Activated naive CD8-positive, alpha-beta T cell treated with anti-CD3 and anti-CD28 coated beads, Interleukin-2, amount 10 ng/mL, durations not matched to agents 7 days and 5 days (primary cell): ENCODE measurements around the gene APOA4. TPM values are rescaled to one million over a fixed set of nuclear protein-coding genes. Genes with fewer than 3 reads are reported as not detected.
"Not testable (repeated sequence)": the region's sequence is repeated elsewhere in the genome, so short reads cannot be mapped to it uniquely, and the experiment has no call there.

Experiments
- ATAC-seq: fragments of 150-1000 bp; cut with Tn5 transposase; one replicate; pipeline ENCODE4 v1.10.0; 2021; ENCODE audit warnings: low read depth, moderate library complexity
- POLR2A ChIA-PET: fragments of 350-600 bp; sonication (Branson Sonifier 250); formaldehyde crosslinking; loops from one replicate; lab custom pipeline; 2021; ENCODE audit warnings: antibody characterized with exemption; lab: Charles Lee
- DNase-seq: peaks from one replicate; pipeline ENCODE4 v3.0.0; 2021
- H3K27ac Mint-ChIP-seq: one replicate; pipeline ENCODE4 v1.8.0; 2022; ENCODE audit warnings: mild to moderate bottlenecking, mixed read lengths
- H3K27me3 Mint-ChIP-seq: one replicate; pipeline ENCODE4 v1.8.0; 2022; ENCODE audit warnings: mild to moderate bottlenecking, moderate library complexity, mixed read lengths
- H3K36me3 Mint-ChIP-seq: one replicate; pipeline ENCODE4 v1.8.0; 2021; ENCODE audit warnings: mild to moderate bottlenecking, mixed read lengths
- H3K4me1 Mint-ChIP-seq: one replicate; pipeline ENCODE4 v1.8.0; 2021; ENCODE audit warnings: mixed read lengths
- H3K4me3 Mint-ChIP-seq: one replicate; pipeline ENCODE4 v1.8.0; 2022; ENCODE audit warnings: mild to moderate bottlenecking, moderate library complexity, mixed read lengths
- H3K9me3 Mint-ChIP-seq: one replicate; pipeline ENCODE4 v1.8.0; 2021; ENCODE audit warnings: mixed read lengths
- total RNA-seq, 2 experiments: library from RNA; stranded (reverse); gene quantifications; one replicate each; pipeline ENCODE4 v1.2.3, GENCODE V29; 2021

Gene APOA4
- total RNA-seq, 2 experiments from 2014 or later = not detected

DNA sequence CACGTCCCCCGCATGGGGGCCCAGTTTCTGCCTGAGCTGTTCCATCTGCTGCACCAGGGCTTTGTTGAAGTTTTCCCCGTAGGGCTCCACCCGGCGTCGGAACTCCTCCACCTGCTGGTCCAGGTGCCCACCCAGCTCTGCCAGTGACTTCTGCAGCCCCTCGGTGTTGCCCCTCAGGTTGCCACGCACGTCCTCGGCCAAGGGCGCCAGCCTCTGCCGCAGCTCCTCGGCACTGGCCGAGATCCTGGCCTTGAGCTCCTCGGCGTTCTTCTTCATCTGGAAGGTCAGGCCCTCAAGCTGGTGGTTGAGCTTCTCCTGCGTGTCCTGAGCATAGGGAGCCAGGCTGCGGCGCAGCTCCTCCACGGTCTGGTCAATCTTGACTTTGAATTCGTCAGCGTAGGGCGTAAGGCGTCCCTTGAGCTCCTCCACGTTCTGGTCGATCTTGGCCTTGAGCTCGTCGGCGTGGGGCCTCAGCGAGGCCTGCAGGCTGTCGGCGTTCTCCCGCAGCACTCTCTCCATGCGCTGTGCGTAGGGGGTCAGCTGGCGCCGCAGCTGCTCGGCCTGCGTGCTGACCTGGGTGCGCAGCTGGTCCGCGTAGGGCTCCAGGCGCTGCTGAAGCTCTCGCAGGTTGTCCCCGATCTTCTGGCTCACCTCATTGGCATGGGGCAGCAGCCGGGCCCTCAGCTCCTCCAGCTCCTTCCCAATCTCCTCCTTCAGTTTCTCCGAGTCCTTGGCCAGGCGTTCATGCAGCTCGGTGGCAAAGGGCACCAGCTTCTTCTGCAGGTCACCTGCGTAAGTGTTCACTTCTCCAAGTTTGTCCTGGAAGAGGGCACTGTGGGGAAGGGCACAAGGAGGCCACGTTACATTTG is 1.8 kb downstream of the APOA4 start:
- POLR2A ChIA-PET = interaction anchor here (1.4 kb wide), 1 partner anchor 34 kb away, joined by 3 read pairs; the partner anchor contains the start of gene ZPR1
- no peaks in the 10 kb centered on the region for H3K9me3 Mint-ChIP-seq

DNA sequence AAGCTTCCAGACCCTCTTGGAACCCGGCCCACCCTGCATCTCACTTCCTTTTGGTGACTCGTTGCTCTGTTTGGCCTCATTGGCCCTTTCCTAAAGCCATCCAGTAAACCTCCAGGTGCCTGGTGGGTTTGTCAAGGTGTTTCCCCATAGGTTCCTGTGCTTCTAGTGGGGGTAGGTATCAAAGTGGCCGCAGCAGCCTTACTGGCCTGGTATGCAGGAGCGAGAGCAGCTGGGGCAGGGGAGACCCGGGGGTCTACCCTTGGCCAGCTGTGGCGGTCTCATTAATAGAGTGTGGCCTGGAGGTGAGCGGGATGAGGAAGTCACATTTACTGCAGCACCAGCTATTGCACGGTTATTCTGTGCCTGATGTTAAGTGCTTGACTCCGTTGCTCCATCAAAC is 4.1 kb downstream of the APOA4 start:
- DNase-seq (no peak), ATAC-seq (no peak)
- H3K9me3 Mint-ChIP-seq = no peaks in the 10 kb centered on the region
- no peak overlapping the region for H3K27ac Mint-ChIP-seq
- H3K4me3 Mint-ChIP-seq = no peak overlapping the region
- no peaks in the 10 kb centered on the region for H3K36me3 Mint-ChIP-seq
- no peaks in the 10 kb centered on the region for H3K4me1 Mint-ChIP-seq
- H3K27me3 Mint-ChIP-seq = no peaks in the 10 kb centered on the region
- POLR2A ChIA-PET = no interaction called here

More for the DNA sequence above, 1.8 kb downstream of the APOA4 start:
- no peak overlapping the region for H3K27ac Mint-ChIP-seq
- DNase-seq = no peak
- peaks cover 2% of the 10 kb centered on the region for H3K27me3 Mint-ChIP-seq
- no peaks in the 10 kb centered on the region for H3K36me3 Mint-ChIP-seq
- ATAC-seq = no peak
- no peaks in the 10 kb centered on the region for H3K4me1 Mint-ChIP-seq
- H3K4me3 Mint-ChIP-seq = no peak overlapping the region

DNA sequence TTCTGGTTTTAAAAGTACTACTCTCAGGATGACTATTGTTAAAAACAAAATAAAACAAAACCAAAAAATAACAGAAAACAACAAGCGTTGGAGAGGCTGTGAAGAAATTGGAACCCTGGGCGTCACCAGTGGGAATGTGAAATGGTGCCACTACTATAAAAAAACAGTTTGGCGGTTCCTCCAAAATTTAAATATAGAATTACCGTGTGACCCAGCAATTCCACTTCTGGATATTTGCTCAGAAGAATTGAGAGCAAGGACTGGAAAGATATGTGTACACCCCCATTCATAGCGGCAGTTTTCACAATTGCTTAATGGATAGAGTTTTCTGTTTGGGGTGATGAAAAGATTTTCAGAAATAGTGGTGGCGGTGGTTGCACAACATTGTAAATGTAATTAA is 8.6 kb downstream of the APOA4 start:
- no peak for ATAC-seq
- Mint-ChIP-seq H3K9me3 (no peaks in the 10 kb centered on the region), H3K4me3 (no peak overlapping the region), H3K36me3 (no peaks in the 10 kb centered on the region), H3K4me1 (no peaks in the 10 kb centered on the region), H3K27ac (no peak overlapping the region), H3K27me3 (peaks cover 6% of the 10 kb centered on the region)
- no peak for DNase-seq
- POLR2A ChIA-PET = interaction anchor here (0.7 kb wide), 1 partner anchor 22 kb away, joined by 3 read pairs; no protein-coding TSS in a partner anchor

- H3K27me3 Mint-ChIP-seq = peaks cover 6% of the 10 kb centered on the region
- H3K4me1 Mint-ChIP-seq = no peaks in the 10 kb centered on the region
- no peak overlapping the region for H3K4me3 Mint-ChIP-seq
- no peaks in the 10 kb centered on the region for H3K36me3 Mint-ChIP-seq
- POLR2A ChIA-PET = interaction anchor here (0.7 to 1.2 kb wide), 3 partner anchors 19 to 22 kb away, joined by 3 to 4 read pairs (median 3); no protein-coding TSS in a partner anchor
- H3K27ac Mint-ChIP-seq = no peak overlapping the region
- DNase-seq (no peak), ATAC-seq (no peak)
- H3K9me3 Mint-ChIP-seq = no peaks in the 10 kb centered on the region
These were observed 9.2 kb downstream of the APOA4 start for GRCh38 chr11:116813781-116814471.

- ATAC-seq = no peak
- no peaks in the 10 kb centered on the region for H3K4me1 Mint-ChIP-seq
These were observed 9.9 kb downstream of the APOA4 start for GRCh38 chr11:116813170-116813569.

GRCh38 chr11:116812109-116812508 is 11.0 kb downstream of the APOA4 start:
- POLR2A ChIA-PET = no interaction called here
- Mint-ChIP-seq H3K4me1 (no peaks in the 10 kb centered on the region), H3K4me3 (no peak overlapping the region), H3K27me3 (peaks cover 8% of the 10 kb centered on the region), H3K36me3 (no peaks in the 10 kb centered on the region), H3K9me3 (no peaks in the 10 kb centered on the region), H3K27ac (no peak overlapping the region)
- DNase-seq (no peak), ATAC-seq (no peak)

More at GRCh38 chr11:116813170-116813569, 9.9 kb downstream of the APOA4 start:
- Mint-ChIP-seq H3K4me3 (no peak overlapping the region), H3K27me3 (peaks cover 6% of the 10 kb centered on the region), H3K36me3 (no peaks in the 10 kb centered on the region), H3K9me3 (no peaks in the 10 kb centered on the region), H3K27ac (no peak overlapping the region)
- no peak for DNase-seq
- POLR2A ChIA-PET = interaction anchor here (1.2 kb wide), 1 partner anchor 22 kb away, joined by 4 read pairs; no protein-coding TSS in a partner anchor

GRCh38 chr11:116811194-116811593 is 11.9 kb downstream of the APOA4 start:
- Mint-ChIP-seq H3K4me3 (no peak overlapping the region), H3K9me3 (no peaks in the 10 kb centered on the region), H3K27ac (no peak overlapping the region), H3K4me1 (no peaks in the 10 kb centered on the region), H3K27me3 (peaks cover 13% of the 10 kb centered on the region), H3K36me3 (no peaks in the 10 kb centered on the region)
- DNase-seq (no peak), ATAC-seq (no peak)
- POLR2A ChIA-PET = interaction anchor here (0.7 kb wide), 1 partner anchor 288 kb away, joined by 6 read pairs; no protein-coding TSS in a partner anchor

- no peak overlapping the region for H3K4me3 Mint-ChIP-seq
- ATAC-seq = no peak
- H3K27ac Mint-ChIP-seq = no peak overlapping the region
- H3K9me3 Mint-ChIP-seq = no peaks in the 10 kb centered on the region
- no peaks in the 10 kb centered on the region for H3K4me1 Mint-ChIP-seq
- peaks cover 13% of the 10 kb centered on the region for H3K27me3 Mint-ChIP-seq
- no peak for DNase-seq
- POLR2A ChIA-PET = no interaction called here
- H3K36me3 Mint-ChIP-seq = no peaks in the 10 kb centered on the region
These were observed 14.6 kb downstream of the APOA4 start for GRCh38 chr11:116808262-116809175.

DNA sequence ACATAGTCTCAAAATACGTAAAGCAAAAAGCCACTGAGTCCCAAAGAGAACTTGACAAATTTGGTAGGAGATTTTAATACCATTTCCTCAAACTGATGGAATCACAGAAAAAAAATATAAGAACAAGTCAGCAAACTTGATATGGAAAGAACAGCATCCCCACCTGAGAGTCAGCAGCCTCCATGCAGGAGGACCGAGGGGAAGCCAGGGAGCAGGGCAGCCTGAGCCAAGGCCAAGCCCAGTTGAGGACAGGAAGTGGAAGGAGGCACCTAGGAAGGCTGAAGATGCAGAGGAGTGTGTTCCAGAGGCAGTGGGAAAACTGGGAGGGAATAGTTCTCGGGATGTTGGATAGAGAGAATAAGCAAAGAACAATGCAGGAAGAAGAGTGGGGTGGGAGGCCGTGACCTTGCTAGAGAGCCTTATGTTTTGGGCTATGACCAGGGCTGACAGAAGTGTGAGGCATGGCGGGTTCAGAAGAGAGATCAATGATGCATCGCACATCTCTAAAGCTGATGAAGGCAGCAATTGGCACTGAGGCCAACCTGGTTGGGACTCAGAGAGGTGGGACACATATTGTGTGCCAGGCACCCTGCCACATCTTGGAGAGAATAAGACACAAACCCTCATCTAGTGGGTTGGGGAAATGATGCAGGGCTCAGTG is 15.4 kb downstream of the APOA4 start:
- peaks cover 14% of the 10 kb centered on the region for H3K27me3 Mint-ChIP-seq
- POLR2A ChIA-PET = no interaction called here
- no peaks in the 10 kb centered on the region for H3K36me3 Mint-ChIP-seq
- ATAC-seq = no peak
- no peak for DNase-seq
- no peak overlapping the region for H3K27ac Mint-ChIP-seq
- no peak overlapping the region for H3K4me3 Mint-ChIP-seq
- H3K9me3 Mint-ChIP-seq = no peaks in the 10 kb centered on the region
- H3K4me1 Mint-ChIP-seq = no peaks in the 10 kb centered on the region

GRCh38 chr11:116804001-116804400 is 19.1 kb downstream of the APOA4 start:
- H3K4me1 Mint-ChIP-seq = no peaks in the 10 kb centered on the region
- peaks cover 26% of the 10 kb centered on the region for H3K27me3 Mint-ChIP-seq
- POLR2A ChIA-PET = no interaction called here
- ATAC-seq (no peak), DNase-seq (no peak)
- no peaks in the 10 kb centered on the region for H3K9me3 Mint-ChIP-seq
- no peak overlapping the region for H3K4me3 Mint-ChIP-seq
- no peaks in the 10 kb centered on the region for H3K36me3 Mint-ChIP-seq
- no peak overlapping the region for H3K27ac Mint-ChIP-seq

DNA sequence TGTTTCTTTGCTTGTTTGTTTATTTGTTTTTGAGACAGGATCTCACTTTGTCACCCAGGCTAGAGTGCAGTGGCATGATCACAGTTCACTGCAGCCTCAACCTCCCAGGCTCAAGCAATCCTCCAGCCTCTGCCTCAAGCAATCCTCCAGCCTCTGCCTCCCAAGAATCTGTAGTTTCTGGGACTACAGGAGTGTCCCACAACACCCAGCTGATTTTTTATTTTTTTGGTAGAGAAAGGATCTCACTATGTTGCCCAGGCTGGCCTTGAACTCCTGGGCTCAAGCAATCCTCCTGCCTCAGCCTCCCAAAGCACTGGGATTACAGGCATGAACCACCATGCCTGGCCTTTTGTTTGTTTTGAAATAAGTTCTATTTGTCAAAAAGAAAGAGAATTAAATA is 21.4 kb downstream of the APOA4 start:
- peaks cover 33% of the 10 kb centered on the region for H3K27me3 Mint-ChIP-seq
- POLR2A ChIA-PET = not testable (repeated sequence)

GRCh38 chr11:116800610-116801009 is 22.5 kb downstream of the APOA4 start:
- H3K4me3 Mint-ChIP-seq = no peak overlapping the region
- POLR2A ChIA-PET = no interaction called here
- no peaks in the 10 kb centered on the region for H3K4me1 Mint-ChIP-seq
- H3K9me3 Mint-ChIP-seq = no peaks in the 10 kb centered on the region
- DNase-seq = no peak
- H3K27me3 Mint-ChIP-seq = peaks cover 31% of the 10 kb centered on the region
- H3K36me3 Mint-ChIP-seq = no peaks in the 10 kb centered on the region
- ATAC-seq = no peak
- H3K27ac Mint-ChIP-seq = no peak overlapping the region

More for the DNA sequence above, 21.4 kb downstream of the APOA4 start:
- not testable (repeated sequence) for H3K36me3 Mint-ChIP-seq, H3K4me1 Mint-ChIP-seq, ATAC-seq, DNase-seq, H3K4me3 Mint-ChIP-seq, H3K27ac Mint-ChIP-seq, H3K9me3 Mint-ChIP-seq
